HFFc6 (cell line): ENCODE results near the gene ANGPTL1. TPM values are rescaled to one million over a fixed set of nuclear protein-coding genes. Genes with fewer than 3 reads are reported as not detected.
A peak's percentile ranks its signal among the peaks of the same experiment; 100 is the strongest.

Source experiments
- DNase-seq: peaks from one replicate; pipeline ENCODE4 v3.0.0-alpha.2; 2018
- H3K27ac Mint-ChIP-seq: 2 replicates; pipeline ENCODE4 v1.8.0; 2020; ENCODE audit warnings: mild to moderate bottlenecking, mixed read lengths
- H3K27me3 Mint-ChIP-seq: 2 replicates; pipeline ENCODE4 v1.8.0; 2021; ENCODE audit warnings: mild to moderate bottlenecking, moderate library complexity, mixed read lengths; ENCODE audit not compliant: insufficient read depth
- H3K36me3 Mint-ChIP-seq: 2 replicates; pipeline ENCODE4 v1.8.0; 2021; ENCODE audit warnings: low read depth, mixed read lengths
- H3K4me1 Mint-ChIP-seq: 2 replicates; pipeline ENCODE4 v1.8.0; 2020; ENCODE audit warnings: low read depth, mixed read lengths
- H3K4me3 Mint-ChIP-seq: 2 replicates; pipeline ENCODE4 v1.8.0; 2020; ENCODE audit warnings: mild to moderate bottlenecking, moderate library complexity, mixed read lengths
- H3K9me3 Mint-ChIP-seq: 2 replicates; pipeline ENCODE4 v1.8.0; 2020; ENCODE audit warnings: mild to moderate bottlenecking, mixed read lengths
- total RNA-seq, 6 experiments: library from RNA; stranded (reverse); fragmentation: NEBNext Ultra II Directional; extraction: Animal tissue kit (Norgen Biotek cat#: 25700); gene quantifications; 2 replicates in 1 of 6; 3 replicates in 5 of 6; pipeline ENCODE4 v1.2.3, GENCODE V29; 2021
- TF ChIP-seq, protein P1 (sequence below): fragments of 200-600 bp; sonication (generic); IDR thresholded peaks from 2 replicates; pipeline ENCODE4 v1.5.0; 2021; ENCODE audit warnings: antibody characterized with exemption, mild to moderate bottlenecking

Gene ANGPTL1
- total RNA-seq, 6 experiments from 2014 or later: not detected

DNA sequence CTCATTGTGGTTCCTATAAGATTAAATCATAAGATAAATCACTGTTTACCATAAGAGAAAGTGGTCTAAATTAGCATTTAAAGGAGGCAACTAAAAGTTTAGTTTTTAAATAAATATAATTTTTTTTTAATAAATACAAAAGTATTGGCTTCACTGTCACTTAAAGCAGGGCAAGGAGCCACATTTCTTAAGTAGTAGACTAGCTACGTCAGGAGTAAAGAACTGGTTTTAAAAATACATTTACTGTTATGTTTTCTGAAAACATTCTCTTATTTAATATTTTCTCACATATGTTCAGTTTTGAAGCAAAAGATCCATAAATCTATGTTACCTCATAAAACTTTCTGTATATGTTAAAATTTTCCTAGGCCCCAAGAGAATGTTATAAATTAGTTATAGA lies 2.2 kb downstream of the ANGPTL1 start:
- H3K27me3 Mint-ChIP-seq: peaks cover 5% of the 10 kb centered on the region
- H3K4me3 Mint-ChIP-seq: peak overlapping the region; percentile 35; the same call in 1 of the 2 replicates
- H3K27ac Mint-ChIP-seq: no peak overlapping the region
- no peak for DNase-seq
- H3K36me3 Mint-ChIP-seq: peaks cover 8% of the 10 kb centered on the region
- H3K9me3 Mint-ChIP-seq: no peaks in the 10 kb centered on the region
- peaks cover 63% of the 10 kb centered on the region for H3K4me1 Mint-ChIP-seq
- TF ChIP-seq, protein P1, sequence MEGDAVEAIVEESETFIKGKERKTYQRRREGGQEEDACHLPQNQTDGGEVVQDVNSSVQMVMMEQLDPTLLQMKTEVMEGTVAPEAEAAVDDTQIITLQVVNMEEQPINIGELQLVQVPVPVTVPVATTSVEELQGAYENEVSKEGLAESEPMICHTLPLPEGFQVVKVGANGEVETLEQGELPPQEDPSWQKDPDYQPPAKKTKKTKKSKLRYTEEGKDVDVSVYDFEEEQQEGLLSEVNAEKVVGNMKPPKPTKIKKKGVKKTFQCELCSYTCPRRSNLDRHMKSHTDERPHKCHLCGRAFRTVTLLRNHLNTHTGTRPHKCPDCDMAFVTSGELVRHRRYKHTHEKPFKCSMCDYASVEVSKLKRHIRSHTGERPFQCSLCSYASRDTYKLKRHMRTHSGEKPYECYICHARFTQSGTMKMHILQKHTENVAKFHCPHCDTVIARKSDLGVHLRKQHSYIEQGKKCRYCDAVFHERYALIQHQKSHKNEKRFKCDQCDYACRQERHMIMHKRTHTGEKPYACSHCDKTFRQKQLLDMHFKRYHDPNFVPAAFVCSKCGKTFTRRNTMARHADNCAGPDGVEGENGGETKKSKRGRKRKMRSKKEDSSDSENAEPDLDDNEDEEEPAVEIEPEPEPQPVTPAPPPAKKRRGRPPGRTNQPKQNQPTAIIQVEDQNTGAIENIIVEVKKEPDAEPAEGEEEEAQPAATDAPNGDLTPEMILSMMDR: no peak

GRCh38 chr1:178867670-178868069 lies 3.2 kb downstream of the ANGPTL1 start:
- Mint-ChIP-seq H3K36me3 (peaks cover 5% of the 10 kb centered on the region), H3K27ac (peak overlapping the region; percentile 57; the same call in 1 of the 2 replicates), H3K9me3 (no peaks in the 10 kb centered on the region), H3K27me3 (peaks cover 3% of the 10 kb centered on the region), H3K4me1 (peaks cover 61% of the 10 kb centered on the region), H3K4me3 (peak overlapping the region; percentile 70; the same call in 1 of the 2 replicates)
- TF ChIP-seq, protein P1: no peak
- DNase-seq: no peak

DNA sequence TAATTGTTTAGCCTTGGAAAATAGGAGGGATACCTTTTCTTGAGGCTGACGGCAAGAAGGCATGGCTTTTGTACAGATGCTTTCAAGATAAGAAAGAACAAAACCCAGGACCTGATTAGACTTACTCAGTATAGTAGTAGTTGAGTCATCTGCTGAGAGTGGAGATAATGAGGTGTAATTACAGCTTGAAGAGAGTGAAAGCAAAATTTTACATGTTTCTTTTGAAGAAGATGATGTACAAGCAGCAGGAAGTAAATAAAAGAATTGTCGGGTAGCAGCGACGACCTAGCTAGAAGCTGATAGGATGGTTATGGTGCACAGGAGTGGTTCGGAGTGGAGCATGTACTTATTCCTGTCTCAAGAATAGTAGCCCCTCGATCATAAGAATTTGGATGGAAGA lies 6.6 kb downstream of the ANGPTL1 start:
- H3K27me3 Mint-ChIP-seq: peaks cover 2% of the 10 kb centered on the region
- H3K27ac Mint-ChIP-seq: no peak overlapping the region
- TF ChIP-seq, protein P1: no peak
- no peak for DNase-seq
- peaks cover 12% of the 10 kb centered on the region for H3K36me3 Mint-ChIP-seq
- peaks cover 28% of the 10 kb centered on the region for H3K4me1 Mint-ChIP-seq
- H3K4me3 Mint-ChIP-seq: no peak overlapping the region
- H3K9me3 Mint-ChIP-seq: no peaks in the 10 kb centered on the region

GRCh38 chr1:178862864-178863263 lies 8.0 kb downstream of the ANGPTL1 start:
- Mint-ChIP-seq H3K36me3 (peaks cover 12% of the 10 kb centered on the region), H3K4me1 (peaks cover 21% of the 10 kb centered on the region), H3K4me3 (no peak overlapping the region), H3K27ac (no peak overlapping the region), H3K27me3 (peaks cover 2% of the 10 kb centered on the region), H3K9me3 (no peaks in the 10 kb centered on the region)
- TF ChIP-seq, protein P1: no peak
- no peak for DNase-seq

DNA sequence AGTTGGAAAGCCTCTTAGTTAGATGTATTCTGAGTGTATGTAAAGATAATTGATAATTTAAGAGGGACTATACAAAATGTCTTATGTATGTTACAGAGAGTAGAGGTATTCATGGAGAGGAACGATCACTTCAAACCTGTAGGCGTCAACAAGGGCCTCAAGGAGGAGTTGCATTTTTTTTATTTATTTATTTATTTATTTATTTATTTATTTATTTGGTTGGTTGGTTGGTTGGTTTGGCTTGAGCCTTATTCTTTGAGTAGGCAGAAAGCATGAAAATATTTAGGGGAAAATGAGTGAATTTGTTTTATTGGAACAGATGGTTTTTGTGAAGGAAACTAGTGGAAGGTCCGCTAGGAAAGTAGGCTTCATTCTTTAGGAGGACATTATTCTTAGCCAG lies 8.5 kb downstream of the ANGPTL1 start:
- no peak for DNase-seq
- Mint-ChIP-seq H3K36me3 (peaks cover 12% of the 10 kb centered on the region), H3K4me1 (peaks cover 16% of the 10 kb centered on the region), H3K27me3 (peaks cover 2% of the 10 kb centered on the region), H3K27ac (no peak overlapping the region), H3K9me3 (no peaks in the 10 kb centered on the region), H3K4me3 (no peak overlapping the region)
- TF ChIP-seq, protein P1: no peak

GRCh38 chr1:178857126-178857525 lies 13.8 kb downstream of the ANGPTL1 start:
- DNase-seq: no peak
- TF ChIP-seq, protein P1: no peak
- Mint-ChIP-seq H3K27me3 (no peaks in the 10 kb centered on the region), H3K4me3 (no peak overlapping the region), H3K27ac (no peak overlapping the region), H3K36me3 (peaks cover 8% of the 10 kb centered on the region), H3K9me3 (no peaks in the 10 kb centered on the region), H3K4me1 (no peaks in the 10 kb centered on the region)
